ENCODE measurements around the gene AGAP1.

Gene AGAP1

DNA sequence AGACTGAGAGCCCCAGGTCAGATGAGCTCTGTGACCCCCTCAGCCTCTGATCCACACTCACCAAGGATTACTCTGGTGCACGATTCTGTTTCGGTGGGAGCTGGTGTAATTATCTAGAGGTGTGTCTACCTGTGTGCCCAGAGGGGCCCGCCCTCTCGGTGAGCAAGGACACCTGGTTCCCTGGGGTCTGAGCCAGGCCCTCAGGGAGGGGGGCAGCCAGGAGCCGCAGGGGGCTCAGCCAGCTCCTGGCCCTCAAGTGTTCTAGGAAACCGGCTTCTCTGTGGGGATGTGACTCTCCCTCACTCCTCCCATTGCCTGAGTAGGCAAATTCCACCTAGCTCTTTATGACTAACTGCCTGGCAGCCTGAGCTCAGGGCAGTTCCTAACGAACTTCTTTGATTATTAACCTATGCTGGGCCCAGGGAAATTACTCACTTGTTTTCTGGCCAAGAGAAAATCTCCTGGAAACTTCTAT, 17.4 kb downstream of the AGAP1 start:
- DNase-seq, result no peak

DNA sequence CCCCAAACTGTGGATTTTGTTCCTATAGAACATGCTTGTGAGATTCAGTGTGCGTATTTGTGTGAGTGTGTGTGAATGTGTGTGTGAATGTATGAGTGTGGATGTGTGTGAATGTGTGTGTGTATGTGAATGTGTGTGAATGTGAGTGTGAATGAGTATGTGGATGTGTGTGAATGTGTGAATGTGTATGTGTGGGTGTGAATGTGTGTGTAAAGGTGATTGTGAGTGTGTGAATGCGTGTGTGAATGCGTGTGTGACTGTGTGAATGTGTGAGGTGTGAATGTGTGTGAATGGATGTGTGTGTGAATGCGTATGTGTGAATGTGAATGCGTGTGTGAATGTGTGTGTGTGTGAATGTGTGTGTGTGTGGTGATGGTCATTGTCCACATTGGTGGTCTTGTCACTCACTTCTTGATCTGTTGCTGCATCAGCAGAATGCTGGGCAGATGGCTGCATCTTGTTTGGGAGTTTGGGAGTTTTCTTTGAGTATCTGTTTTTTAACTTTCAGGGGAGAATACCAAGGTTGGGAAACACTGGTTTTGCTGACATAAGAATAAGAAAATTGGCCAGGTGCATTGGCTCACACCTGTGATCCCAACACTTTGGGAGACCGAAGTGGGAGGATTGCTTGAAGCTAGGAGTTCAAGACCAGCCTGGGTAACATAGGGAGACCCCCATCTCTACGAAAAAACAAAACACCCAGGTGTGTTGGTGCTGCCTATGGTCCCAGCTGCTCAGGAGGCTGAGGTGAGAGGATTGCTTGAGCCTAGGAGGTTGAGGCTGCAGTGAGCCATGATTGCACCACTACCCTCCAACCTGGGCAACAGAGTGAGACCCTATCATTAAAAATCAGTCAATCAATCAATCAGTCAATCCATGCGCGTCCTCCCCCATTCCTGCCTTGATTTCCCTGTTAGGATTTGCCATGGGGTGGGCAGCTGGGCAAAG, 18.2 kb downstream of the AGAP1 start:
- DNase-seq, result no peak

DNA sequence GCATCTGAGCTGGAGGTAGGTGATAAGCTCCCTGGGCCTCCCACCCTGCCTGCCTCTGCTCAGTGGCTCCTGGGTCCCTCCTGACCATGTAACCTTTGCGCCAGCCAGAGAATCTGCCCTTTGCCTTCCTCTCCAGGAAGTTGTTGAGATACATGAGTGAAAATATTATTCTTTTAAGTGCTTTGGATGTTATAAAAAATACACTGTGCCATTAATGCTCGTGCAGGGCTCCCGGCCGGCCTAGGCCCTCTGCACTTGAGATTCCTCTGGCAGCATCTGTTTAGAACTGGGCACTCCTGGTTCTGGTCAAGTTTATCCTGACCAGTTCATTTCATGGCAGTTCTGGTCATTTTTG, 18.8 kb downstream of the AGAP1 start:
- DNase-seq, result no peak

DNA sequence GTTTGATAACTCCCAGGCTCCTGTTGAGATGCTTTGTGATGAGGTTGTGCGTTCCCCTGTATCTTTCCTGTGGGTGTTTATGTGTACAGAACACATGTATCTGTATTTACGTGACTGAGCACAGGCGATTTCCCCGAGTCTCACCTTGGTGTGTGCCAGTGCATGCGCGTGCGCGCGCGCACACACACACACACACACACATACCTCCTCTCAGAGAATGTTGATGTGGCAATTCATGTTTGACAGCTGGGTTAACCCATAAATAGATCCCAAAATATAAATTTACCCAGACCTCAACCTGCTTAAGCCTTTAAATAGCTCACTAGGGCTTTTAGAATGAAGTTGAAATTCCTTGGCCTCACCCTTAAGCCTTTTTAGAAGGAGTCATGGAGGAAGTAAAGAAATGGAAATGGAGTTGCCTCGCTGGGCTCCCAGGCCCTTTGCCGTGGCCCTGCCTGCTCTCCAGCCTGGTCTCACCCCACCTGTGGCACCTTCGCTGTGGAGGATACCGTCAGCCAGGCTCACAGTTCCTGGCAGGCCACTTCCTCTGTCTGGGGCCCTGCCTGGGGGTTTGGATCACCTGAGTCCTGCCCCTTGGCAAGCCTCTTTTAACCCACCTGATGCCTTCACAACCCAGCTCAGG, 20.3 kb downstream of the AGAP1 start:
- DNase-seq, result peak; percentile 46

DNA sequence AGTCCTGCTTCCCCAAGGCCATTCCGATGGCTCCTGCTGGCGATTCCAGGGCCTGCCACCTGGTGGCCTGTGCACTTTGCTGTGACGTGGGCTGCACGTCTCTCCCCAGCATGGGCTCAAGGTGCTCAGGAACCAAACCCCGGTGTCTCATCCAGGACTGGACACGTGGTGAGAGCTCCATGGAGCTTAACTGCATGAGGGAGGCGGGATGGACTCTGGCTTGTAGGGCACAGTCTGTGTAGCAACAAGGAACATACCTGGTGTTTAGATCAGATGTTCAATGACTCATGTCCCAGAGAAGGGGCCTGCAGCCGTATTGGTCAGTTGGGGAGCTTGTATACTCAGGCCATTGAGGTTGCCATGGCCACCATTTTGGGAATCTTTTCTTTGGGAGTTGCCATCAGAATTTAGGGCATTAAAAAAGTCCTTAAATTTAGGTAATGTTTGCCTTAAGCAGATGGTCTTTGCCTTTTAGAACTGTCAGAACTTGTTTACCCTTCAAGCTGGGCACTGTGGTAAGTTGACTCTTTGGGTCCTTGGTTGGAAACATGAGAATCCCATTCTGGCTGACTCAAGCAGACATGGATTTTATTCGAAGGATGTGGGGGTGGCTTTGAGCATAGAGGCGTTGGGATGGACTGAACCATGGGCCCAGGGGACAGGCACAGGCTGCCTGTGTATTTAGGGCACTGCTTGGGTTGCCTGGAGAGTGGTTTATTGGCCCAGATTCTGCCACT, 21.0 kb downstream of the AGAP1 start:
- no peak for DNase-seq

DNA sequence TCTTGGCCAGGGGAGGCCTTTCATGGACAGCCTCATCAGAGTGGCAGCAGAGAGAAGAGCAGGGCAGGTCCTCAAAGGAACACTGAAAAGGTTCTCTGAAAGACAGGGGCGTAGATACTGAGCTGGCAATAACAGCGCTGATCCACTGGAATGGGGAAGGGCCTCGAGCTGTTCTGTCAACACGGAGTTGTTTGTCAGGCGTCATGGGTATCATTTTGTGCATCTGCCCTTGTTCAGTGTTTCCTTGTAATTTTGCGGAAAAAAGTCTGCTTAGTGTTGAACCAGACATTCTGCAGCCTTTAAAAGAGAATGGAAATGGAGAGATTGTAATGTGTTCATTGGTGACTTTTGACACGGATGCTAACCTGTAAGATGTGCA, 21.5 kb downstream of the AGAP1 start:
- peak; percentile 21 for DNase-seq

DNA sequence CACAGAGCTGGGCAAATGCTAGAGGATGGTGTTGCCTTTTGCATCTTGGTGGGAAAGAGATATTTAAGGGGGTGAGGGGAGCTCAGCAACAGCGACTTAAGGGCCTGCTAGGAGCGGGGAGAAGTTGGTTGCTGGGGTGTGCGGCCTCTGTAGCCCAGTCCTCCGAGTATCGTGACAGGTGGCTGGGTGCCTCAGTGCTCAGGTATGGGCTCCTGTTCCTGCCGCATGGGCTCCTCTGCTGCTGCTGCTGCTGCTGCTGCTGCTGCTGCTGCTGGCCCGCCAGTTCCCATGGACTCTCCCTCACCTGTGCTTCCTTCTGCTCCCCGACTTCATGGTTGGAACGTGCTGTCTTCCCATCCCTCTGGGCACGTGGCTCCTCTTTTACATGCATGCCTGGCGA, 22.0 kb downstream of the AGAP1 start:
- DNase-seq, result peak; percentile 30

DNA sequence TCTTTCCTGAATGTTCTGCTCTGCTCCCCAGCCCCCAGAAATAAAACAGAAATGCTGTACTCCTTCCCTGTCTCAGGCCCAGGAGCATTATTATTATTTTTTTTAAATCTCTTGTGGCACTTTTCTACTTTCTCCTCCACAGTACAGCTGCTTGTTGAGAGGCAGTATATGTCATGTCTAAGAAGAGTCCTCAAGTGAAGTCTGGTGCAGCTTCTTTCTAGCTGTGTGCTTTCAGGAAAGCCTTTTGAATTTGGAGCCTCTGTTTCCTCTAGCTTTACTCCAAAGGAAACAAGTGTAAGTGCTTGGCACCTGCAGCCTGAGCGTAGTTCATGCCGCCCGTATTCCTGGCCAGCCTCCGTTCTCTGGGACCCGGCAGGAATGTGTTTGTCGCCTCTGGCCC, 22.4 kb downstream of the AGAP1 start:
- DNase-seq, result no peak

DNA sequence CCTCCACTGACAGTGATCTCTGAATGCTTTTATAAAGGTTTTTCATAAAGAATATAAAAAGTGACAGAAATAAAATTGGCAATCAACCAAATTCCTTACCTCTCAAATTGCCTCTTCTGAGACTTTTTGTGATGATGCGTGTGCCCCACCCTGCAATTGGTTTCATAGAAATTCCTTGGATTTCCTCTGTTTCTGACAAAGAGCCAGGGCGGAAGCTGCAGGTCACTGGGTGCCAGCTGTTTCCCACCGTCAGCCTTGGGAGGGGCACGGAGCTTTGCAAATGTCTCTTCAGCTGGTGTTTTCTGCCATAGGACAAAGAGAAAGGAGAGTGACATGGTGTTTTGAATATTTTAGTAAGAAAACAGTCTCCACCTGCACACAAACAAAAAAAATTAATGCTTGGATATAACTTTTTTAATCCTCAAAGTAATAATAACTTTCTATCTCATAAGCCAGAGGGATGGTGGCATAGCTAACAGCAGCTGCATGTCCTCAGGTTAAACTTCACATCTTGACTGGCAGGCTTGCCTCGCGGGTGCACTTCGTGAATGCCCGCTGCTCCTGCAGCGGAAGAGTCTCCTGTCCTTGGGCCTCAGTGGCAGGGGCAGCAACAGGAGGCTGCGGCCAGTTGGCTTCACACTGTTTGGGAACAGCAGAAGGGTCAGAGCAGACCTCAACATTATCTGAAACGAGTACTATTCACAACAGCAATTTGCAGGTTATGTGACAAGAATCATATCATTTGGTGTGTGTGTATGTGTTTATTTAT, 24.7 kb downstream of the AGAP1 start:
- DNase-seq, result peak; percentile 30

DNA sequence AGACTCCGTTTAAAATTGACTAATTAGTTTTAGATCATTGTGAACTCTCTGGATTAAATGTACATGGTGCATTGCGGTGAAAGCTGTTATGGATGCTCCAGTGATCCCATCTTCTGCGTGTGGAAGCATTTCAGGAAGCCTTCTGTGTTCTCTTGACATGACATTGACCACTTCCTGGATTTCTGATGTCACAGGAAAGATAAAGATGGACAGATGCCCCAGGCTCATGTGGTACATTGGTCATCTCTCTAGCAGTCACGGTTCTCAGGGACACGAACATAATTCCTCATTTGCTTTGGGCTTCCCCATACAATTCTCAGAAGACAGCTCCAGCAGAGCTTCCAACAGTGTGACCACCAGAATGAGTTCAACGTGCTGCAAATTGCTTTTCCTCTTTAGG, 26.9 kb downstream of the AGAP1 start:
- no peak for DNase-seq

DNA sequence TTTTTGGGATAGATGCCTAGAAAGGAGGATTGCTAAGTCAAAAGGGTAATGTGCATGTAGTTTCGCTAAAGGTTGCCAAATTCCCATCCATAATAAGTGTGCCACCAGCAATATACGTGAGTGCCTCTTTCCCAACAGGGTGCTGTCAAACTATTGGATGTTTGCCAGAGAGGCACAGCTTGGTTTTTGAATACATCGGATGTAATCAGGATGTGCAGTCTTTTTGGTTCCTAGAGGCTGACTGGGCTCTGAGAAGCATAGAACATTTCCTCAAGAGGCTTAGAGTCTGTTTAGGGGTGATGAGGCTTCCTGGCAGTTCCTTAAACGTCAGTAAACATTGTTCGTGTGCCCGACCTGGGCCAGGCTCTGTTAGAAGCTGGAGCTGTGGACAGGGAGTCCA, 28.0 kb downstream of the AGAP1 start:
- peak; percentile 22 for DNase-seq

DNA sequence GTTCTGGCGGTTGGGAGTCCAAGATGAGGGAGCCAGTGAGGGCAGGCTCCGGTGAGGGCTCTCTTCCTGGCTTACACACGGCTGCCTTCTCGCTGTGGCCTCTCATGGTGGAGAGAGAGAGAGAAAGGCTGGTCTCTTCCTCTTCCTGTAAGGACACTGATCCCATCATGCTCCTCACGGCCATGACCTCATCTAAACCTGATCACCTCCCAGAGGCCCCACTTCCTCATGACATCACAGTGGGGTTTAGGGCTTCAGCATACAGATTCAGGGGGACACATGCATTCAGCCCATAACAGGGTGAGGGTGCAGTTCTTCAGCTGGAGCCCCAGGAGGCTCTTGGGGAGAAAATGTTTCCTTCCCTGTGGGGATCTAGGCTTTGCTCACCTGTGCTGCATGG, 29.2 kb downstream of the AGAP1 start:
- peak; percentile 28 for DNase-seq

DNA sequence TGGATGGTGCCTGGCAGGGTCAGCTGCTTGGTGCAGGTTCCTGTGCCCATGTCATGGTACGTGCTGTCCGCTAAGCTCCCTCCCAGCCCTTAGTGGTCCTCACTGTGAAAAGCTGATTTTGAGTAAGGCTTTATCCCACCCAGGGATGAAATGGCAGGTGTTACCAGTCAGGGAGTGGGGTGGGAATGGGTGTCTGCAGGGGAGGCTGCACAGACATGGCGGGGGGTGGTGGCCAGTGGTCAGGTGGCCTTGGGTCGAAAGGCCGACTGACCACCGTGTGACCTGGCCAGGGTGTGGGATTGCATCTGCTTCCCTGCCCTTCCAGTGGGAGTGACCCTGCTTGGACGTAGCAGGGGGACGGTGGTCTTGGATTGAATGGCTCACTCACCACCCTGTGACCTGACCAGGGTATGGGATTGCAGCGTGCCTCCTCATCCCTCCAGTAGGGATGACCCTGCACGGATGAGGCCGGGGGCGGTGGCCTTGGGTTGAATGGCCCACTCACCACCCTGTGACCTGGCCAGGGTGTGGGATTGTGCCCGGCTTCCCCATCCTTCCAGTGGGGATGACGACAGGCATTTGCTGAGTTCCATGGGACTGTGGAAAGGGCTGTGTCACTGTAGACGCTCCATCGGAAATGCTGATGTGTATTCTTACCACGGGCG, 29.8 kb downstream of the AGAP1 start:
- DNase-seq, result peak; percentile 54

DNA sequence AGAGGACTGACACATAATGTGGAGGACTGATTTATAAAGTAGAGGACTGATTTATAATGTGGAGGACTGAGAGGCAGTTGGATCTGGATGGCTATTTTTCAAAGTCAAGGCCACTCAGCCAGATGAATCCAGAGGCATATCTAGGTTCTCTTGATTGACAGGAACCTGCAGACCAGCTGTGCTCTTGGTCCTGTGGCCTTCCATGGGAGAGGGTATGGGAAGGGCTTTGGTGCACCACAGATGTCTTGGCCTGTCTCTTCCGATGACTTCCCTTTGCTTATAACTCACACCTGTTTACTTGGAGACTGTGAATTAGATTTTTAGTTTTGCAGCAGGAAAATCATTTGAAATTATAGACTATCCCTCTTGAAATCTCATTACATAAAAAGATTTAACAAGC, 32.3 kb downstream of the AGAP1 start:
- DNase-seq, result no peak

DNA sequence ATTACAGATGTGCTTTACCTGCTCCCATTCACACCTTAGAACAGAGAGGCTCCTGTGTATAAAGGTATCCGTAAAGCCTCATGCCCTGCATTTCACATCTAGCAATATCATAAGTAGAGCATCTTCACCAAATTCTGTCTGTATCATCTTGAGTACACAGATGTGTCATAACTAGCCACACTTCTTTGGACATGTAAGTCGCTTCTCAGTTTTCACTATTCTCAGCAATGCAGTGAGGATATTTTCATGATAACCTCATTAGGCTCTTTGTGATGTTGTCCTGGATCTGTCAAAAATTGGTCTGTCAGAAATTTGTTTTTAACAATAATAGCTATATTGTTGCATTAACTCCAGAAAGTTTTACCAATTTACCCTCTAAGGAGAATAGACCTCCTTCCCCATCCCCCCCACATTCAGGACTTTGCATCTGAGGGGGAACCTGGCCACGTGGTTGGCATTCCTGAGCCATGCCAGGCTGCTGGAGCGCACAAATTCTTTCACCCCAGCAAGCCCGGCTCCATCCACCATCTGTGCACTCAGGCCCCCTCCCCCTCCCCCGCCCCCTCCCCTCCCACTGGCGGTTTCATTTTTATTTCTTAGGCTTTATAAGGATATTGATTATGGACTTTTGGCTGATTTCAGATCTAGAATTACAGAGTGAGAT, 34.1 kb downstream of the AGAP1 start:
- DNase-seq, result no peak

DNA sequence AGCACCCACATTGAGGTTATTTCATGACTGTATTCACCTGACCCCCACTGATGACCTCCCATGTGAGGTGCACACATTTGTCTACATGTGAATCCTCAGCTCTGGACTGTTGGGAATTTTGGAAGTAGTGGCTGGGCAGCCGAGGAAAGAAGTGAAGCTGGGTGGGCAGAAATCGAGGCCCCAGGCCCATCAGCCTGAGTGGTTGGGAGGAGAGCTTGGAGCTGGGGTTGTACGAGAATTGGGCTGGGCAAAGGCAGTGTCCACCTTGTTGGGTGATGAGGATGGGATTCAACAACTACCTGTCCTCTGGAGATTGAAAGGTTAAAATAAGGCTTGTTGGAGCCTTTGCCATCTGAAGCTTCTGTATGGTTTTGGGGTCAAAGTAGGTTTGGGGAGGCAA, 35.8 kb downstream of the AGAP1 start:
- no peak for DNase-seq

DNA sequence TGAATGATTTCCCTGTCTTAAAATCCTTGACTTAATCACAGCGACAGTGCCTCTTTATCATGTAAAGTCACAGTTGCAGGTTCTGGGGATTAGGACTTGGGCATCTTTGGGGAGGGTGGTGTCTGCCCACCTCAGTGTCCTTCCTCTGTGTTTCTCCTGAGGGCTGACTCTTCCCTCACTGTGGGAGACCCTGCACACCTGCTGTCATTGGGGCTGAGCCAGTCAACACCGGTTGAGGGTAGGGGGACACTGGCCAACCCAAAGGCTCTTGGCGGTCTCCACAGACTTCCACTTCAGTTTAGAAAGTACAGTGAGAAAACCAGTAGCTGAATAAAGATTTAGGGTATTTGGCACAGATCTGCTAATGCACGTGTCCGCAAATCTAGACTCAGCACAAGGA, 36.9 kb downstream of the AGAP1 start:
- DNase-seq, result no peak

DNA sequence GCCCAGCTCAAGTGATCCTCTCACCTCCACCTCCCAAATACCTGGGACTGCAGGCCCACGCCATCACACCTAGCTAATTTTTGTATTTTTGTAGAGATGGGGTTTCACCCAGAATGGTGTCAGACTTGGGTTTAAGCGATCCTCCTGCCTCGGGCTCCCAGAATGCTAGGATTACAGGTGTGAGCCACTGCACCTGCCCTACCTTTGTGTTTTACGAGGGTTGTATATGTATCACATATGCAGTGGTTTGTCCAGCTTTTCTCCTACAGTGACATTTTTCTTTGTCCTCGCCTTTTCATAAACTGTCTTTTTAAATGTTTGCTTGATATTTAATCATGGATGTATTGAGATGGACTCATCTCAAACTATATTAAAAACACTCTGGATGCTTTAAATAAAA, 38.5 kb downstream of the AGAP1 start:
- no peak for DNase-seq

DNA sequence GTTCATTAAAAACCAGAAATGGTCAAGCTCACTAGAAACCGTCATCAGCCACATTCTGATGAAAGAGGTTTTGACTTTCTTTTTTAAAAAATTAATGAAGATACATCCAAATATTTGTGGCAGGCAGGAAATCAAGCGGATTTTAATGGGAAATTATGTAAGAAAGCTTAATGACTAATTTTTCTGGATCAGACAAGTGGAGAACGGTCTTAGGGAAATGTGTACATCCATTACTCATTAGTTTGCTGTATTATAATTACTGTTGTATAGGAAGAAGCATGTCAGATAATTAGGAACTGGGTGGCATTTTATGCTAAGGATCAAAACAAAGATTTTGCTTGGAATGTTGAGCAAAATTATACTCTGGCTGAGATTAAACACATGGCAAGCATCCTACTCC, 39.4 kb downstream of the AGAP1 start:
- DNase-seq, result no peak

DNA sequence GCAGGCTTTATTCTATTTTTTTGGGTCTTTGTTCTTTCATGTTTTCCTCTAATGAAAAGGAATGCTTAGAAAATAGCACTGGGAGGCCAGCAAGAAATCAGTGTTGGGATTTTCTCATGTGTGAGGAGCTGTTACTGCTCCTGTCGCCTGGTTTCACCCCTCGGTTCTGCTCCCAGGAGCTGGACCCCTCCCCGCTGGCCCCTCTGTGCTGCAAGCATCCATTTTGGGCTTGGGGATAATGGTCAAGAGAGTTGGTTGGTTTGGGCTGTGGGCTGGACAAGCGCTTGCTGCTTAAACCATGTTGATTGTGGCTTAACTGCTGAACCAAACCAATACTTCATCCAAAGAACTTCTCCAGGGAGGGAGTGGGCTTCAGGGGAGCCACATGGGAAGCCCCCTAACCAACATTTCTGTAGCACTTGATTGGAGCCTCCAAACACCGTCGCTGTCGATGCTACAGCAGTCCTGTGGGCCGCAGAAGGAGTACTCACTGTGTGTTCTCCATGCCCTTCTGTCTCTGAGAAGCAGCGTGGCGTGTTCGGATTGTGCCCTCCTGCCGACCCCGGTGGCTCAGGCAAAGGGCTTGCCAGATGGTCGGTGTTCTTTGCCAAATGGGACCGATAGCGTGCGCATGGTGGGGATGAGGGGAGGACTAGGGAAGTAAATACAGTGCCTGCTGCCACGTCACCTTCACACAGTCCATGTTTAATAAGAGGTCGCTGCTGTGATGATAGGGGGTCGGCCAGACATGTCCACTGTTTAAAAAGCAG, 40.0 kb downstream of the AGAP1 start:
- DNase-seq, result no peak

Data from activated effector memory CD4-positive, alpha-beta T cell treated with anti-CD3 and anti-CD28 coated beads, Interleukin-2, amount 50 U/mL, for 16 hours (primary cell).